Subcutaneous abdominal adipose tissue (tissue), 5 donors: ENCODE results near the gene GRXCR1.

Experiments used
- H3K27ac ChIP-seq: one replicate; pipeline ENCODE4 v1.7.0; 2013; ENCODE audit warnings: low read depth, mild to moderate bottlenecking, inconsistent platforms, low read length, moderate library complexity
- H3K27me3 ChIP-seq, 5 donors: one replicate each; pipeline ENCODE4 v1.7.0; 2013; ENCODE audit warnings: low read length in 5 of 5, inconsistent platforms in 1 of 5; ENCODE audit not compliant: control insufficient read depth in 5 of 5, insufficient read depth in 4 of 5
- H3K36me3 ChIP-seq, 5 donors: one replicate each; pipeline ENCODE4 v1.7.0; 2013; ENCODE audit warnings: low read length in 5 of 5; ENCODE audit not compliant: control insufficient read depth in 5 of 5, insufficient read depth in 5 of 5
- H3K4me1 ChIP-seq, 5 donors: one replicate each; pipeline ENCODE4 v1.7.0; 2013; ENCODE audit warnings: low read length in 5 of 5, mild to moderate bottlenecking in 3 of 5, moderate library complexity in 1 of 5; ENCODE audit not compliant: control insufficient read depth in 5 of 5, insufficient read depth in 5 of 5
- H3K4me3 ChIP-seq, 5 donors: one replicate each; pipeline ENCODE4 v1.7.0; 2013; ENCODE audit warnings: low read length in 5 of 5, low read depth in 1 of 5
- H3K9ac ChIP-seq, 5 donors: one replicate each; pipeline ENCODE4 v1.7.0; 2013; ENCODE audit warnings: low read length in 5 of 5, mild to moderate bottlenecking in 4 of 5, moderate library complexity in 3 of 5
- H3K9me3 ChIP-seq, 5 donors: one replicate each; pipeline ENCODE4 v1.7.0; 2013; ENCODE audit warnings: low read length in 5 of 5; ENCODE audit not compliant: control insufficient read depth in 5 of 5
- donor health status: healthy.
- donor health status: healthy.
- donor health status: healthy.
- donor health status: healthy.
- donor health status: healthy.

The GRXCR1 gene

GRCh38 chr4:42923431-42923830 lies 30.9 kb downstream of the GRXCR1 start:
- Histone ChIP-seq H3K9me3 (no peaks in the 10 kb centered on the region), H3K27ac (no peak overlapping the region), H3K4me1 (no peaks in the 10 kb centered on the region), H3K4me3 (no peak overlapping the region), H3K36me3 (no peaks in the 10 kb centered on the region), H3K9ac (no peak overlapping the region), H3K27me3 (peaks cover 0 to under 1% (median 0%) of the 10 kb centered on the region in 5 donors)

GRCh38 chr4:42925921-42926320 lies 33.4 kb downstream of the GRXCR1 start:
- no peak overlapping the region for H3K4me3 ChIP-seq
- H3K36me3 ChIP-seq, result no peaks in the 10 kb centered on the region
- H3K9ac ChIP-seq, result no peak overlapping the region
- H3K27me3 ChIP-seq, result peaks cover 0 to 4% (median 0%) of the 10 kb centered on the region in 5 donors
- no peaks in the 10 kb centered on the region for H3K4me1 ChIP-seq
- H3K27ac ChIP-seq, result no peak overlapping the region
- H3K9me3 ChIP-seq, result no peaks in the 10 kb centered on the region

GRCh38 chr4:42927946-42928345 lies 35.4 kb downstream of the GRXCR1 start:
- H3K9ac ChIP-seq, result no peak overlapping the region
- H3K9me3 ChIP-seq, result no peaks in the 10 kb centered on the region
- peaks cover 0 to 4% (median 0%) of the 10 kb centered on the region in 5 donors for H3K27me3 ChIP-seq
- no peaks in the 10 kb centered on the region for H3K36me3 ChIP-seq
- H3K4me3 ChIP-seq, result no peak overlapping the region
- H3K4me1 ChIP-seq, result no peaks in the 10 kb centered on the region
- H3K27ac ChIP-seq, result no peak overlapping the region

GRCh38 chr4:42928582-42928981 lies 36.1 kb downstream of the GRXCR1 start:
- H3K4me3 ChIP-seq, result no peak overlapping the region
- no peak overlapping the region for H3K27ac ChIP-seq
- H3K9me3 ChIP-seq, result no peaks in the 10 kb centered on the region
- H3K27me3 ChIP-seq, result peaks cover 0 to 4% (median 0%) of the 10 kb centered on the region in 5 donors
- no peaks in the 10 kb centered on the region for H3K36me3 ChIP-seq
- H3K9ac ChIP-seq, result no peak overlapping the region
- no peaks in the 10 kb centered on the region for H3K4me1 ChIP-seq

- no peak overlapping the region for H3K4me3 ChIP-seq
- no peaks in the 10 kb centered on the region for H3K36me3 ChIP-seq
- H3K4me1 ChIP-seq, result no peaks in the 10 kb centered on the region
- H3K27ac ChIP-seq, result no peak overlapping the region
- peaks cover 0 to 3% (median 0%) of the 10 kb centered on the region in 5 donors for H3K9me3 ChIP-seq
- H3K9ac ChIP-seq, result no peak overlapping the region
- no peaks in the 10 kb centered on the region for H3K27me3 ChIP-seq
Observed at GRCh38 chr4:42942216-42942615, 49.7 kb downstream of the GRXCR1 start.

GRCh38 chr4:42945874-42946273 lies 53.4 kb downstream of the GRXCR1 start:
- H3K27me3 ChIP-seq, result no peaks in the 10 kb centered on the region
- H3K9me3 ChIP-seq, result no peaks in the 10 kb centered on the region
- no peak overlapping the region for H3K9ac ChIP-seq
- H3K36me3 ChIP-seq, result no peaks in the 10 kb centered on the region
- H3K27ac ChIP-seq, result no peak overlapping the region
- H3K4me3 ChIP-seq, result no peak overlapping the region
- no peaks in the 10 kb centered on the region for H3K4me1 ChIP-seq

- Histone ChIP-seq H3K27ac (no peak overlapping the region), H3K9me3 (no peaks in the 10 kb centered on the region)
Observed at GRCh38 chr4:42953321-42953720, 60.8 kb downstream of the GRXCR1 start.

GRCh38 chr4:42954963-42955669 lies 62.6 kb downstream of the GRXCR1 start:
- no peaks in the 10 kb centered on the region for H3K4me1 ChIP-seq
- H3K36me3 ChIP-seq, result no peaks in the 10 kb centered on the region
- H3K9ac ChIP-seq, result no peak overlapping the region
- no peak overlapping the region for H3K27ac ChIP-seq
- no peaks in the 10 kb centered on the region for H3K27me3 ChIP-seq
- no peaks in the 10 kb centered on the region for H3K9me3 ChIP-seq
- H3K4me3 ChIP-seq, result no peak overlapping the region

More at GRCh38 chr4:42953321-42953720, 60.8 kb downstream of the GRXCR1 start:
- no peak overlapping the region for H3K9ac ChIP-seq
- H3K27me3 ChIP-seq, result no peaks in the 10 kb centered on the region
- H3K36me3 ChIP-seq, result no peaks in the 10 kb centered on the region
- H3K4me1 ChIP-seq, result no peaks in the 10 kb centered on the region
- H3K4me3 ChIP-seq, result no peak overlapping the region

- no peak overlapping the region for H3K4me3 ChIP-seq
- H3K27me3 ChIP-seq, result no peaks in the 10 kb centered on the region
- H3K4me1 ChIP-seq, result no peaks in the 10 kb centered on the region
- H3K9ac ChIP-seq, result no peak overlapping the region
- H3K27ac ChIP-seq, result no peak overlapping the region
- no peaks in the 10 kb centered on the region for H3K9me3 ChIP-seq
- H3K36me3 ChIP-seq, result no peaks in the 10 kb centered on the region
Observed at GRCh38 chr4:42955746-42956505, 63.4 kb downstream of the GRXCR1 start.

GRCh38 chr4:42965326-42965725 lies 72.8 kb downstream of the GRXCR1 start:
- no peaks in the 10 kb centered on the region for H3K27me3 ChIP-seq
- peaks cover 0 to 3% (median 0%) of the 10 kb centered on the region in 5 donors for H3K9me3 ChIP-seq
- no peak overlapping the region for H3K27ac ChIP-seq
- no peak overlapping the region for H3K9ac ChIP-seq
- no peaks in the 10 kb centered on the region for H3K4me1 ChIP-seq
- no peak overlapping the region for H3K4me3 ChIP-seq
- H3K36me3 ChIP-seq, result no peaks in the 10 kb centered on the region
